ENCODE results near the gene MTHFR. TPM values are rescaled to one million over a fixed set of nuclear protein-coding genes. Genes with fewer than 3 reads are reported as not detected.

MTHFR gene
- polyA plus RNA-seq, 6 donors from 2014 or later, result 8.8 to 26.8 (median 18.9) TPM

DNA sequence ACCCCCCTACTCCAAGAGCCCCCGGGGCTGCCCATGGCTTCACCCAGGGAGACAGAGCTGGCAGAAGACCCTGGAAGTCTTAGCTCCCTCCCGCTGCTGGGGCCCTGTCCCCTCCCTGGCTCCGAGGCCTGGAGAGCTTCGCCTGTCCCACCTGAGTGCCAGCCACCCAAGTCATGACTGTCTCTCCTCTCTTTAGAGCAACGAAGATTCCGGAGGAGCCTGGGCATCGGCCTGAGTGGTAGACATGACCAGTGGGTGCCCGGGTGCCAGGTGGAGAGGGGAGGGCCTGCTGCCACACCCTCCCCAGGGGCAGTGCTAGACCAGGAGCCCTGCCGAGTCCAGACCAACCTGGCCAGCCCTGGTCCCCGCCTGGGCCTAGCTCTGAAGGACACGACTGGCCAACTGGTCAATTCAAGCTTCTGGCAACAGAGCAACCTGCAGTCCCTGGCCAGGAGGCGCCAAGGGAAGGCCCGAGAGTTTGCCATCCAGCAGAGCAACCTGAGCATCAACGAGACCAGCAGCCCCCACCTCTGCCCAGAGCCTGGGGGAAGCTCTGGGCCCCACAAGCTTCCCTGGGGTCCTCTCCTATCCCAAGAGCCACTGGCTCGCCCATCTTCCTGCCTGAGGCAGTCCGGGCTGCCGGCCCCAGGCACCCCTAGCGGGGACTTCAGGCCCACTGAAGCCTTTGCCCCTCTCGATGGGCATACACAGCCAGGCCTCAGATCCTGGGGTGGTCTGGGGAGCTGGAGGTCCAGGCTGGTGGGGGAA is 39.9 kb downstream of the MTHFR start:
- peaks cover 4 to 39% (median 34%) of the 10 kb centered on the region in 3 donors for H3K27me3 Mint-ChIP-seq
- peak overlapping the region in 2 of 6 donors; percentile 12 to 22 for H3K27ac Mint-ChIP-seq
- H3K36me3 Mint-ChIP-seq, result peaks cover 0 to 7% of the 10 kb centered on the region in 2 donors
- ATAC-seq (ENCODE audit: low read depth in 2 of 2) (no peak), DNase-seq (no peak)
- peaks cover 0 to 2% (median 0%) of the 10 kb centered on the region in 7 donors for H3K9me3 Mint-ChIP-seq
- H3K4me3 Mint-ChIP-seq, result no peak overlapping the region
- H3K4me1 Mint-ChIP-seq, result peaks cover 8% of the 10 kb centered on the region in 3 donors

DNA sequence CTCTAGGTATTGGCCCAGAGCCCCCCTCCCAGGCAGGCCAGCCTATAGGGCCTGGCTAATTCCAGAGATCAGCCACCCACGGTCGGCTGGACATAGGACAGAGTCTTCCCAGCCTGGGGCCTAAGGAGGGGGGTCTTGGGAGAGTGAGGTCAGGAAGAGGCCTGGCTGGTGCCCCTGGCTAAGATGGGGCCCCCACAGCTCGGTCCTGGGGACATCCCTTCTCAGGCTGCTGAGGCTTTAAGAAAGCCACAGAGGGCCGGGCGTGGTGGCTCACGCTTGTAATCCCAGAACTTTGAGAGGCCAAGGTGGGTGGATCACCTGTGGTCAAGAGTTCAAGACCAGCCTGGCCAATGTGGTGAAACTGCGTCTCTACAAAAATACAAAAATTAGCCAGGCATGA is 41.2 kb downstream of the MTHFR start:
- Mint-ChIP-seq H3K9me3 (peaks cover 0 to 2% (median 0%) of the 10 kb centered on the region in 7 donors), H3K36me3 (peaks cover 0 to 8% of the 10 kb centered on the region in 2 donors), H3K27me3 (peaks cover 4 to 49% (median 41%) of the 10 kb centered on the region in 3 donors), H3K4me1 (peaks cover 8% of the 10 kb centered on the region in 3 donors), H3K27ac (no peak overlapping the region), H3K4me3 (no peak overlapping the region)
- DNase-seq (no peak), ATAC-seq (ENCODE audit: low read depth in 2 of 2) (no peak)

DNA sequence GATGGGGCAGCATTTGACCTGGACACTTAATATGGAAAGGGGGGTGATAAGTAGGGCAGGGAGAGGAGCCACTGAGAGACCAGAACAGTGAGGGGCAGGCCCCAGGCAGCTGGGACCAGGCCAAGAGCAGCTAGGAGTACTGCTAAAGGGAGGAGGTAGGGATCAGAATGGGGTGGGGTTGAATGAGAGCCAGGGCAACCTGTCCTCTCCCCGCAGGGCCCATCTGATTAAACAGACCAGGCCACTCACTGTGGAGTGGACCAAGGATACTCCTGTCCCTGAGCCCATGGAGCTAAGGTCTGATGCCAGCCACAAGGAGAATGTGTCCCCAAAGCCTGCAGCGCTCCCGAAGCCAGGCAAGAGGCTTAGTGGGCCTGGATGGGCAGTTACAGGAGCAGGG is 41.6 kb downstream of the MTHFR start:
- Mint-ChIP-seq H3K4me3 (no peak overlapping the region), H3K36me3 (peaks cover 0 to 8% of the 10 kb centered on the region in 2 donors), H3K4me1 (peaks cover 8% of the 10 kb centered on the region in 3 donors), H3K27me3 (peaks cover 4 to 49% (median 41%) of the 10 kb centered on the region in 3 donors), H3K9me3 (peaks cover 0 to 2% (median 0%) of the 10 kb centered on the region in 7 donors), H3K27ac (no peak overlapping the region)
- no peak for DNase-seq
- ATAC-seq (ENCODE audit: low read depth in 2 of 2), result no peak

DNA sequence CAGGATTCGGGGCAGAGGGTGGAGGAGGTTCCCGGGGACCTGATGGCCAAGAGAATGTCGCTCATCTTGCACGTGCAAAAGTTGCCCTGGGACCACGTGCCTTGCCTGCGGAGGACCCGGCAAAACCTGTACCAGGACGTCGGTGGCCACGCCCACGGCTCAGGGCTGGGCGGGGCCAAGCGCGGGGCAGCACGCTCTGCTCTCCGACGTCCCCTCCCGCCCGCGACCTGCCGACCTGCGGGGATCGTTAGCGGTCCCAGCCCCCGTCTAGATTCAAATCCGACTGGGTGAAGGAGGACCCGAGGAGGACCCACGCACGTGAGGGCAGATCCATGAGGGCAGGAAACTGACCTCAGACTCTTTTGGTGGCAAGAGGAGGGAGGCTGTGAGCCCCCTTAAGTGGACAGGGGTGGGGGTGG is 43.8 kb downstream of the MTHFR start, which contains the start of gene C1orf167:
TSS of gene C1orf167 (plus strand) at position 206 of the 419 bp plus-strand sequence. CDS start 2,208 bp downstream, outside the sequence.
- H3K4me1 Mint-ChIP-seq, result peaks cover 8% of the 10 kb centered on the region in 3 donors
- peak within 1 kb of the TSS in 6 of 8 donors; percentile 26 to 86 (median 46) for H3K4me3 Mint-ChIP-seq
- DNase-seq (no peak), ATAC-seq (ENCODE audit: low read depth in 2 of 2) (peak in 1 of 2 donors; percentile 52)
- peaks cover 0 to 2% (median 0%) of the 10 kb centered on the region in 7 donors for H3K9me3 Mint-ChIP-seq
- peaks cover 6 to 50% (median 44%) of the 10 kb centered on the region in 3 donors for H3K27me3 Mint-ChIP-seq
- peaks cover 0 to 8% of the 10 kb centered on the region in 2 donors for H3K36me3 Mint-ChIP-seq
- peak within 1 kb of the TSS in 2 of 6 donors; percentile 38 to 58 for H3K27ac Mint-ChIP-seq

DNA sequence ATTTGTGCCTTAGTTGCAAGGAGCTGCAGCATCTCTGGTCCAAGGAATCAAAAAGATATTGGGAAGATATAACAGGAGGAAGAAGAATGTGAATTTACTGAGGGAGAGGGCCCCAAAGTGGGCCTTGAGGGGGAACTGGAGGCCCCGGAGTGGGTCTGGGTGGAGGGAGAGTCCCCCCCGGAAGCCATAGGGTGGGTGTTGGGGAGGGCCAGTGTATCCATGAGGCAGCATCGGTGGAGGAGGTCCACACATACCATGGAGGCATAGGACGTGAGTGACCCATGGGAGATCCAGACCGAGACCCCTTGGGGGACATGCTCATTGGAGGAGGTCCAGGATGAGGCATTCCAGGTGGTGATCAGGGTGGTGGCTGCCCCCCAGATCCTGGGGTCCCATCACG is 44.5 kb downstream of the MTHFR start:
- H3K27ac Mint-ChIP-seq, result no peak overlapping the region
- H3K36me3 Mint-ChIP-seq, result peaks cover 0 to 8% of the 10 kb centered on the region in 2 donors
- peaks cover 8% of the 10 kb centered on the region in 3 donors for H3K4me1 Mint-ChIP-seq

DNA sequence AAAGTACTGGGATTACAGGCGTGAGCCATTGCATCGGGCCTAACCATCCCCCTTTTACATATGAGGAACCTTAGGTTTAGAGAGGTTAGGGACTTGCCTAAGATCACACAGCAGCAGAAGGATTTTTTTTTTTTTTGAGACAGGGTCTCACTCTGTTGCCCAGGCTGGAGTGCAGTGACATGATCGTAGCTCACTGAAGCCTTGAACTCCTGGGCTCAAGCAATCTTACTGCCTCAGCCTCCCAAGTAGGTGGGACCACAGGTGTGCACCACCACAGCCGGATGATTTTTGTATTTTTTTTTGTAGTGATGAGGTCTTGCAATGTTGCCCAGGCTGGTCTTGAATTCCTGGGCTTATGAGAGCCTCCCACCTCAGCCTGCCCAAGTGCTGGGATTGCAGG is 46.0 kb downstream of the MTHFR start:
- ATAC-seq (ENCODE audit: low read depth in 2 of 2) (no peak), DNase-seq (no peak)
- Mint-ChIP-seq H3K4me3 (peak overlapping the region in 2 of 8 donors; percentile 7 to 25), H3K27ac (no peak overlapping the region), H3K27me3 (peaks cover 8 to 54% (median 44%) of the 10 kb centered on the region in 3 donors), H3K9me3 (peaks cover 0 to 2% (median 0%) of the 10 kb centered on the region in 7 donors), H3K36me3 (peaks cover 0 to 8% of the 10 kb centered on the region in 2 donors), H3K4me1 (peaks cover 8% of the 10 kb centered on the region in 3 donors)

More for the DNA sequence above, 44.5 kb downstream of the MTHFR start:
- H3K4me3 Mint-ChIP-seq, result peak overlapping the region in 3 of 8 donors; percentile 2 to 46 (median 16)
- peaks cover 8 to 57% (median 45%) of the 10 kb centered on the region in 3 donors for H3K27me3 Mint-ChIP-seq
- H3K9me3 Mint-ChIP-seq, result peaks cover 0 to 2% (median 0%) of the 10 kb centered on the region in 7 donors
- no peak for ATAC-seq (ENCODE audit: low read depth in 2 of 2)
- no peak for DNase-seq

DNA sequence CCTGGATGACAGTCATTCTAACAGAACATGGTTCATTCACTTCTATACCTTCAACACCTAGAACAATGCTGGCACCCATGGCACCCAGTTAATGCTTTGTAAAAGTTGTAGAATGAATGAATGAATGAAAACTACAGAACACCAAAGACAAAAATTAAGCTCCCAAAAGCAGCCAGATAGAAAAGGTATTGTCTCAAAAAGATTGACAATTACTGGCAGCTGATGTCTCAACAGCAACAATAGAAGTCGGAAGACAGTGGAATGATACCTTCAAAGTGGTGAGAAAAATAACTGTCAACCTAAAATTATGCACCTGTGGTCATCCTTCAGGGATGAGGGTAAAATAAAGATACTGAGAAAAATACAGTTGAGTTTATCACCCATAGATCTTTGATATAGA is 48.7 kb downstream of the MTHFR start:
- no peak for ATAC-seq (ENCODE audit: low read depth in 2 of 2)
- H3K4me3 Mint-ChIP-seq, result no peak overlapping the region

DNA sequence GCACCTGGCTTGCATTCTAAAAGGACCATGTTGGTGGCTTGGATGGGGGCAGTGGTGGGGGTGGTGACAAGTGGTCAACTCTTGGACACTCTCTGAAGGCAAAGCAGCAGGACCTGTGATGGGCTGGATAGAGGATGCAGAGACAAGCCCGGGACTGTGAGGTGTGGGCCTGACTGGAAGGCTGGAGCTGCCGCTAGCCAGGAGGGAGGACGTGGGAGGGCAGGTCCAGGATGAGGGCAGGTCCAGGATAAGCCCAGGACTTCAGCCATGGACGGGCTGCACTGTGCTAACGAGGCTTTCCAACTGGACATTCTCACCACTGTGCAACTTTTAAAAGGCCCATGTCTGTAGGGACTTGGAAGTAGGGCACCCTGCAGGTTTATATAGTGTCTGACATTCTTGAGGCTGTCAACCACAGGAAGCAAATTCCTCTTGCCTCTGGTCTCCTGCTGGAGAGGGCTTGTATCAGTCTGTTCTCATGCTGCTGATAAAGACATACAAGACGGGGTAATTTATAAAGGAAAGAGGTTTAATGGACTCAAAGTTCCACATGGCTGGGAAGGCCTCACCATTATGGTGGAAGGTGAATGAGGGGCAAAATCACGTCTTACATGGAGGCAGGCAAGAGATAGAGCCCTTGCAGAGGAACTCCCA is 52.1 kb downstream of the MTHFR start:
- Mint-ChIP-seq H3K4me1 (peaks cover 5% of the 10 kb centered on the region in 3 donors), H3K9me3 (no peaks in the 10 kb centered on the region), H3K27me3 (peaks cover 4 to 11% (median 10%) of the 10 kb centered on the region in 3 donors), H3K4me3 (no peak overlapping the region), H3K27ac (no peak overlapping the region), H3K36me3 (peaks cover 0 to 5% of the 10 kb centered on the region in 2 donors)
- no peak for DNase-seq
- ATAC-seq (ENCODE audit: low read depth in 2 of 2), result no peak

More for the DNA sequence above, 48.7 kb downstream of the MTHFR start:
- H3K9me3 Mint-ChIP-seq, result peaks cover 0 to 2% (median 0%) of the 10 kb centered on the region in 7 donors
- peaks cover 0 to 8% of the 10 kb centered on the region in 2 donors for H3K36me3 Mint-ChIP-seq
- H3K27me3 Mint-ChIP-seq, result peaks cover 8 to 33% (median 29%) of the 10 kb centered on the region in 3 donors
- DNase-seq, result no peak
- H3K27ac Mint-ChIP-seq, result no peak overlapping the region
- H3K4me1 Mint-ChIP-seq, result peaks cover 0 to 8% (median 0%) of the 10 kb centered on the region in 3 donors

DNA sequence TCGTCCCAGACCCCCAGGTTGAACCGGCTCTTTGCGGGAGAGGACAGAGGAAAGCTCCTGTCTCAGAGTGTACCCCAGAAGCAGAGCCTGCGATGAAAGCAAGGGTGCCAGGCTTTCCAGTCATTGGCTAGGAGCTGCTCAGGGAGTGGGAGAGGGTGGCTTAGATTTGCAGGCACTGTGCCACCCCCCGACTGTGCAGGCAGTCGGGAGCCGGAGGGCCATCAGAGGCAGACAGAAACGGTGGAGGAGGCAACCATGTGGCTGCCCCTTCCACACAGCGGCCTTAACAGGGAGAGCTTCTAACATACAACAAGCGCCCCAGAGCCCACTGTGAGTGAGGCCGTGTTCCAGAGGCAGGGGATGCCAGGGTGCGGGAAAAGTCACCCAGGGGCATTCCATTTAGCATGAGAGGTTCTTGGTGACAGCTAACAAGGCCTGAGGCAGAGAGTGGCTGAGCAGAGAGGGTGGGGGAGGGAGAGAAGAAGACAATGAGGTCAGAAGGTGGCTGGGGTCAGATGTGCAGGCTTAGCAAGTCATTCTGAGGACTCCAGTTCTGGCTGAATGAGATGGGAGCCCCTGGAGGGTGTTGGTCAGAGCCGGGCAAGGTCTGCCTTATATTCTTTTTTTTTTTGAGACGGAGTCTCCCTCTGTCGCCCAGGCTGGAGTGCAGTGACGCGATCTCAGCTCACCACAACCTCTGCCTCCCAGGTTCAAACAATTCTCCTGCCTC is 53.2 kb downstream of the MTHFR start:
- Mint-ChIP-seq H3K9me3 (no peaks in the 10 kb centered on the region), H3K36me3 (peaks cover 0 to 6% of the 10 kb centered on the region in 2 donors), H3K27ac (no peak overlapping the region), H3K4me3 (no peak overlapping the region), H3K27me3 (peaks cover 4 to 11% (median 6%) of the 10 kb centered on the region in 3 donors), H3K4me1 (peaks cover 5% of the 10 kb centered on the region in 3 donors)
- DNase-seq (no peak), ATAC-seq (ENCODE audit: low read depth in 2 of 2) (no peak)

DNA sequence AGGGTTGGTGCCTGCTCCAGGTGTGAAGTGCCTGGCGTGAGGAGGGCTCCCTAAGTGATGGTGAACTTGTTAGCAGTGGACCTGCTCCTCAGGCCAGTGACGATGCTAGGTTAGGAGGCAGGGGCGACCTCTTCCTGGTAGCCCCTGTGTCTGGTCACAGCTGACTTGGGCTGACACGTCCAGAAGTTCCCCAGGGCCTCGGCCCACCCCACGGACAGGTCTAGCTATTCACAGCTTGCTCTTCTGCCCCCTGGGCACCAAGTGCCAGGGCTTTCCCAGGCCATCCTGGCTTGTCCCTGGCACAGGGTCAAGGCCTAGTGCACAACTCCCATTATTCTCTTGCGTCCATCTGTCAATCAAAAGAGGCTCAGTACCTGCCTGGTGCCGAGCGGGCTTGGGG is 54.7 kb downstream of the MTHFR start:
- Mint-ChIP-seq H3K9me3 (no peaks in the 10 kb centered on the region), H3K4me1 (peaks cover 5 to 9% (median 5%) of the 10 kb centered on the region in 3 donors), H3K27me3 (peaks cover 0 to 4% (median 1%) of the 10 kb centered on the region in 3 donors), H3K27ac (no peak overlapping the region), H3K36me3 (peaks cover 6 to 13% of the 10 kb centered on the region in 2 donors), H3K4me3 (no peak overlapping the region)
- no peak for DNase-seq
- ATAC-seq (ENCODE audit: low read depth in 2 of 2), result no peak

DNA sequence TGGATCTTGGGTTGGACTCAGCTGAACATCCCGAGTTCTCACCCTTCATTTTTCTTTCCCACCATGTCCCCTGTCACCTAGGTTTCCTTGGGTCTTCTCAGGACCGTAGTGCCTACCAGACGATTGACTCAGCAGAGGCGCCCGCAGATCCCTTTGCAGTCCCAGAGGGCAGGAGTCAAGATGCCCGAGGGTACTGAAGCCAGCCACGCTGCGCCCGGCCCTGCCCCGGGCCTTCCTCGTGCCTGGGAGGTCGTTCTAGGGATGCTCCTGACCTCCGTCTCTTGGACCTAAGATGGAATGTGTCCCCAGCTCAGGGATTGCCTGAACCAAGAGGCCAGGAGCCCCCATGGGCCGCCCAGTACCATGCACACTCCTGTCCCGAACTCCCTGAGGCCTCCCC is 55.8 kb downstream of the MTHFR start:
- Mint-ChIP-seq H3K4me3 (no peak overlapping the region), H3K27ac (no peak overlapping the region), H3K9me3 (no peaks in the 10 kb centered on the region), H3K4me1 (peaks cover 5 to 9% (median 5%) of the 10 kb centered on the region in 3 donors), H3K27me3 (no peaks in the 10 kb centered on the region), H3K36me3 (peaks cover 10 to 13% of the 10 kb centered on the region in 2 donors)
- no peak for DNase-seq
- no peak for ATAC-seq (ENCODE audit: low read depth in 2 of 2)

DNA sequence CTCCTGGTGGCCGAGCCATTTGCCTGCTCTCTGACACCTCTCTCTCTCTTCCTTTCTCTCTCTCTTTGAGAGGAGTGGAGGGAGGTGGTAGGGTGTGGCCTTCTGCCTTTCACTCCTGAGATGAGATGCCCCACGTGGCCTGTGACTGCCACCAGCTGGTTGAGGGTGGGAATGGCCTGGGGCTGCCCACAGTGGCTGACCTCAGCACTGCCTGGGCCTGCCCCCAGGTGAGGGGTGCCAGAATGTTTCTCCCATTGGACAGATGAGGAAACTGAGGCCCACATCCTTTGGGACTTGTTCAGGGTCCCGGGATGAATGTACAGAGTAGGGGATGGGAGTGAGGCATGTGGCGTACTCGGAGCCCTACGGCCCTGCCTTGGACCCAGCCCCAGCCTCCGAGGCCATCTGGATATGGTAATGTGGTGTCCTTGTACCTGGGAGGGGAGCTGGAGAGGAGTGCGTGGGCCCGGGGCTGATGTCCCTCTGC is 56.5 kb downstream of the MTHFR start:
- Mint-ChIP-seq H3K27ac (peak overlapping the region in 4 of 6 donors; percentile 33 to 80 (median 75)), H3K9me3 (no peaks in the 10 kb centered on the region), H3K27me3 (no peaks in the 10 kb centered on the region), H3K4me1 (peaks cover 5 to 9% (median 8%) of the 10 kb centered on the region in 3 donors), H3K4me3 (no peak overlapping the region), H3K36me3 (peaks cover 10 to 13% of the 10 kb centered on the region in 2 donors)
- DNase-seq, result peak; percentile 42
- ATAC-seq (ENCODE audit: low read depth in 2 of 2), result peak; percentile 47 to 70
